NCI-H82 (cell line): ENCODE data around the gene WARS2.

Source experiments
- DNase-seq: peaks from one replicate; lab custom pipeline; 2025; lab: John Stamatoyannopoulos, UW

WARS2 gene

GRCh38 chr1:118984086-118984721, 156.2 kb downstream of the WARS2 start:
- DNase-seq = no peak

- DNase-seq = no peak
Measured at GRCh38 chr1:118983558-118984041, 156.9 kb downstream of the WARS2 start.

GRCh38 chr1:118982821-118983557, 157.5 kb downstream of the WARS2 start:
- DNase-seq = no peak

GRCh38 chr1:118982266-118982665, 158.2 kb downstream of the WARS2 start:
- DNase-seq = no peak

- DNase-seq = no peak
Measured at GRCh38 chr1:118981436-118981835, 159.0 kb downstream of the WARS2 start.
